HG02938 (cell line): ENCODE data around the gene TGFBRAP1.
A peak's percentile ranks its signal among the peaks of the same experiment; 100 is the strongest.
"Not testable (repeated sequence)": the region's sequence is repeated elsewhere in the genome, so short reads cannot be mapped to it uniquely, and the experiment has no call there.

ENCODE experiments used
- ATAC-seq: cut with Tn5 transposase; IDR thresholded peaks from one replicate; pipeline ENCODE4 v1.9.1; 2021; ENCODE audit warnings: mild to moderate bottlenecking, moderate library complexity; ENCODE audit not compliant: unreplicated experiment

Gene TGFBRAP1

DNA sequence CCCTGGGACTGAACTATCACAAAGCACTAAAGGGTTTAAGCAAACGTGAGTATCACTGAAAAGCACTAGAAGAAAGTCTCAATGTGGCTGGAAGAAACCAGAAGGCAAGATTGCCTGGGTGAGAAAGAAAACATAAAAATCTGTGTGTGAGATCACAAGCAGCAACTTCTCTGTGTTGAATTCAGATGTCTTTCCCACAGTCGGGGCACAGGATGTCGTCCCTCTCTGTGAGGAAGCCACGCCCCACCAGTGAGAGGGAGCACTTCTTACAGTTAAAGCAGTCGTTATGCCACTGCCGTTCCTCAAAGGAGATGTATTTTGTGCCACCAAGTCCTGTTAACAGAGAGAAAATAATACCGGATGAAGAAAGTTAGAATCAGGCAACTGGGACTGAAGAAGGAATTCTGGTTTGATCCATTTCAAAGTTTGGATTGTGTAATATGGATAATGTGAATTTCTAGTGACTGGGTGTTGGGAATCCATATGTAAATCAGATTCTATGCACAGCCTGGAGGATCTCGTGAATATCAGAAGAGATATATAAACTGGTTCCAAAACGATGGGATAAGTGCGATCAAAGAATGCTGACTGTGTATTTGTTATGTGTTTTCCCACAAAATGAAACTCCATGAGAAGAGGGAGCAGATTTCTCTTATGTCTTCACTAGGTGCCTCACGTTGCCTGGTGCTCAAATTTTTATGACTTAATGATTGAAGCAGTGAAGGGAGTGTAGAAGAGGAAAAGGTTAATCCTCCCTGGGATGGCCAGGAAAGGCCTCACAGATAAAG is 31.8 kb upstream of the TGFBRAP1 start:
- ATAC-seq = no peak

DNA sequence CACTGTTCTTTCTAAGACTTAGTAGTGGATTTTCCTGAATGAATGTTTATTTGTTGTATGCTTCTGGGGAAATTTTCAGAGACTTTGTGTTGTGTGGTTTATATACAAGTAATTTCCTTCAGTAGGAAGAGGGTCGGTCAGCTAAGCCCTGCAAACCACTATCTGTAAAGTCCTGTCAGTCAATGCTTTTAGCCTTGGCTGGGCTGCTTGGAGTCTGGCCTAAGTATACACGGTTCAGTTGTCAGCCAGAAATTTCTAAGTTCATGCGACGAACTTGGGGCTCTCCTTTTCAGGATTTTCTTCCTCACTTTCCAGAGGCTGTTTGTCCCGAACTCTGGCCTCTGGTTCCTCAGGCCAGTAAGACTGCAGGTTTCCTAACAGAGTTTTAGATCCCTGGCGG is 29.1 kb upstream of the TGFBRAP1 start:
- no peak for ATAC-seq

DNA sequence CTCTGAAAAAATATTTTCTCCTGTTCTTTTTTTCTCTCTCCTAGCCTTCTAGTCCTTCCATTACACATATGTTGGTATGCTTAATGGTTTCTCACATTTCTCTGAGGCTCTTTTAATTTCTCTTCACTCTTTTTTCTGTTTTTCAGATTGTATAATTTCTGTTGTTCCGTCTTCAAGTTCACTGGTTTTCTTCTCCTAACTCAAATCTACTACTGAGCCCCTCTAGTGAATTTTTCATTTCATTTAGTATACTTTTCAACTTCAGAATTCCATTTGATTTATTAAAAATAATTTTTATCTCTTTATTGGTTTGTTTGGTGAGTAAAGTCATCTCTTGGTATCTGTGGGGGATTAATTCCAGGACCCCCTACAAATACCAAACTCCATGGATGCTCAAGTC is 27.6 kb upstream of the TGFBRAP1 start:
- no peak for ATAC-seq

DNA sequence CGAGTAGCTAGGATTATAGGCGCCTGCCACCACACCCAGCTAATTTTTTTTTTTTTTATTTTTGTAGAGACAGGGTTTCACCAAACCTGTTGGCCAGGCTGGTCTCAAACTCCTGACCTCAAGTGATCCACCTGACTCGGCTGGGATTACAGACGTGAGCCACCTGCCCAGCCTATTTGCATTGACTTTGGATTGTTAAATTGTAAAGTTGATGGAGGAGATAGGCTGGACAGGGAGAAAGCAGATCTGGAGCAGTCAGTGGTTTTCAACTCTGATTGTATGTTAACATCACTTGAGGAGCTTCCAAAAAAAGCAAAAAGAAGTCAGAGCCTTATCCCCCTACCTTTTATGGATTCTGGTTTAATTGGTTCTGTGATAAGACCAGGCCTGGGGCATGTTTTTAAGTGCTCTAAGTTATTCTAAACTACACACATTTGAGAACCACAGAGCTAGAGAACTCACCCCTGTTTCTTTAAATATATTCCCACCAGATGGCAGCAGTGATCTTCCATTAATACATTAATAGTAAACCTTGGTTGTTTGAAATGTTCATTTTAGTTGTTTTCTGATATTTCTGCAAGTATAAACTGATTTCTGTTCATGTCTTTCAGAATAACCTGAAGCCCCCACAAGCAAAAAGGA is 15.3 kb upstream of the TGFBRAP1 start:
- no peak for ATAC-seq

DNA sequence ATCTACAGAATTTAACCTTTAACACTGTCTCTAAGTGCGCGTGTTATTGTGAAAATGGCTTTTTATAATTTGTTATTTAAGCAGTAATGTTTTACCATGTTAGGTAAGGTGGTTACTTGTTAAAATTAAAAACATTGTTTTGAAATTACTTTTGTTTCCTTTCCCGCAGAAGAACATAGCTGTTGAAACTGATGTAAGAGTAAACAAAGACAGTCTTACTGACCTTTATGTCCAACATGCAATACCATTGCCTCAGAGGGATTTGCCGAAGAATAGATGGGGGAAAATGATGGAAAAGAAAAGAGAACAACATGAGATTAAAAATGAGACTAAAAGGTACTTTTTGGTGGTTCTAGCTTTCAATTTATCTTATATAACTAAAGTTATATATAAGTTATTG is 9.9 kb upstream of the TGFBRAP1 start:
- no peak for ATAC-seq

DNA sequence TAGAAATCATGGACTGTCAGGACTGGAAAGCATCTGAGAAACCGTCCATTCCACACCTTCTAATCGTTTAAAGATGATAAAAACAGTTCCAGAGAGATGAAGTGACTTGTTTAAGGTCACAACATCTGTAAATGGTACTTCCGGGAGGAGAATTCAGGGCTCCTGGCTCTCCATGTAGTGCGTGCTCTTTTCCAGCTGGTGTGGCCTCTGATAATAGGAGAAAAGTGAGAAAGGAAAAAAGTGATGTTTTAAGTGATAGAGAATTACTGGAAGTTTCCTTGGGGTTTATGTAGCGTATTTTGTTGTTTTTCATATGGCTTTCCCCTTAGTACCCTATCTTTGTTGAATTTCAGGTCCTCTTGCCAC is 8.5 kb upstream of the TGFBRAP1 start:
- peak; percentile 16 for ATAC-seq

DNA sequence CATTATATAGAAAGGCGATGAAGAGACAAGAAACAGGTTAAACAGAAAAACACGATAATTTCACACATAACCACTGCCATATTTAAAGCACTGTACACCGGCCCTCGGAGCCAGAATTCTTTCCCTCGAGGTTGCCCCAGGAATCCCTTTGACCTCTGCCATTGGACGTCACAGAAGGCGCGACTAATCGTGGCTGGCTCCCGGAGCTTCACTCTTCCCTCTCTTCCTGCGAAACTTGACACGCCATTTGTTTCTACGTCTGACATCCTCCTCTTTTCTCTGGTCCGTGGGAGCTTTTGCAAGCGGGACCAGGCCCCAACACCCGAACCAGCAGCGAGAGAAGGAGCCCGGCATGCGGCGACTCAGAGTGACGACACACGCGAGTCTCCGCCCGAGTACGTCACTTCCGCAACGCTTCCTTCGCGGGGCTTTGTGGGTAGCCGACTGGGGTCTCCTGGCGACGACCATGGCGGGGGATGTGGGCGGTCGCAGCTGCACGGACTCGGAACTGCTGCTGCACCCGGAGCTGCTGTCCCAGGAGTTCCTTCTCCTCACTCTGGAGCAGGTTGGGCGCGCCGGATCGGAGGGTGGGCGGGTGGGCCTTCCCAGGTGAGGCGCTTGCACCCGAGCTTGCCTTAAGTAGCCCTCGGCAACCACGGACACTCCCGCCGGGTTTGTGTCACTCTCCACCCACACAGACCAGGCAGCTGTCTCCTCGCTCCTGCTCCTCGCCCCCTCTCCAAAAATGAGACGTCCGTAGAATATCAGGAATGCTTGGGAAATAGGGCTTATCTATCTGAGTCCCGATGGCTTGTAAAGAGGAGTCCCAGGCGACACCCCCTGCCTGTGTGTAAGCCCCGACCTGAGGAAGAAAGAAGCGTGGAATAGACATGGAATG is 7.8 kb upstream of the TGFBRAP1 start, which contains the start of gene C2orf49:
Gene C2orf49, plus strand, starts transcription at position 419 of the 898 bp plus-strand sequence. Its CDS starts 48 bp downstream, at position 467.
- ATAC-seq = peak; percentile 86

DNA sequence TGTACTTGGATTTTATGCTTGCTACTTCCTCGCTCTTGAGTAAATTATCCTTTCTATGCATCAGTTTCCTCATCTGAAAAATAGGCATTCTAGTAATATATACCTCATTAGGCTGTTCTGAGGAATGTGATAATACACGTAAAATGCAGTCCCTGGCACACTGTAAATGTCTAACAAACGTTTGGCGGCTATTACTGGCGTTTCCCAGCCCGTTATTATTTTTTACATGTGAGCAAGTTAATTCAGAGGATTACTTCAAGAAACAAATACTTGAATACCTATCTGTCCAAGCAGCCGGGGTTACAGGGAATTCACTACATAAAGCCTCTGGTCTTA is 7.2 kb upstream of the TGFBRAP1 start:
- no peak for ATAC-seq

DNA sequence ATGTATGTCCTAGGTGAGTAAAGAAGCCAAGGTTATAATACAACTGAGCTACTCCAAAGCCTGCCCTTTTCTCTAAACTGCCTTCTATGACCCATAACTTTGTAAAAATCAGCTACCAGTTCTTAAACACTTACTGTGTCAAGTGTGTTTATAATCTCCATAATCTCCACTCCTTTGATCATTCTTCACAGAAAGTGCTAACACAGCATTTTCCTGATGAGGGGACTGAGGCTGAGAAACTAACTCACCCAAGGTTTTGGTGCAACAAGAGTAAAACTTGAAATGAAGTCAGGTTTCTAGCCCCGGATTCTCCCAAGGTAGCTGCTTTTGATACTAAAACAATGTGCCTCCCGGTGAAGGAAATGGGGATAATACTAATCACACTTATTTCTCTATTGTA is 5.9 kb upstream of the TGFBRAP1 start:
- no peak for ATAC-seq

DNA sequence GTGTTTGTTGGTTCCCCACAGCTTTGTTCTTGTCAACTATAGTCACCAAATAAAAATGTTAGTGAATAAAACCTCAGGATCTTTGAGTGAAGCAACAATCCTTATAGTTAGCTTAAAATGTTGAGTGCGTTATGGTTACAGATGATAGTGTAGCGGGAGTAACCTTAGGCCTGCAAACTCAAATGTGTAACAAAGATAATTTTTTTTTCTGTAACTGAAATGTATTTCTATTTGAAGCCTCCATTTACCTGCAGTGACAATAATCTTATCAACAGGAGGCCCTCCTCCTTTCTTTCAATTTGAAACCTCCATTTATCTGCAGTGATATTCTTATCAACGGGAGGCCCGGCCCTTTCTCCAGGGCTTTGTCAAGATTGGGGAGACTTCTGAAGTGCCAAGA is 4.7 kb upstream of the TGFBRAP1 start:
- ATAC-seq = no peak

DNA sequence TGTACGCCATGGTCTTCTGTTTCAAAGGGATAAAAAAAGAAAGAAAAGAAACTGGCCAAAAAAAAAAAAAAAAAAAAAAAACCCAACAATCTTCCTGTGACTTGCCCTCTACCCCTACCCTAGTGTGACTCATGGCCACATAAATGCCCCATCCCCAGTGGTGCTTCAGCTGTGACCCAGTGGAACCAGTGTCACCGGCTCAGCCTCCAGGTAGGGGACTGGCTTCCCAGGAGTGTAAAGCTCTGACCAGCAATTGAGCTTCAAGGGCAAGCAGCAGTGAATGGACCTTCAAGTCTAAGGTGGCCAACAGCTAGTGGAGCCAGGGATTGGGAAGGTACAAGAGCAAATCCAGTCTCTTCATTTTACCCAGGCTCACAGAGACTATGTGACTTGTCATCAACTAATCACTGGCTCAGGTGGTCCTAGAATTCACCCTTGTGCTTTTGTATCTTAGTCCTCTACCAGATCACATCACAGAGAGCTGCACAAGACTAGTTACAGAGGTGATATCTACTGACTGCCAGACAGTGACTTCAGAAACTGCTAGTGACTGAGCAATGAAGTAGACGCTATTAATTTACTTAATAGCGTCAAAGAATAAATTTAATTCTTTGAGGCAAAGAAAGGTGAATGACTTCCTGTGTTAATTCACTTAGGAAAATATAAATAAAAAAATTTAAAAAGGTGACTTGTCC is 1.3 kb upstream of the TGFBRAP1 start:
- ATAC-seq = no peak

DNA sequence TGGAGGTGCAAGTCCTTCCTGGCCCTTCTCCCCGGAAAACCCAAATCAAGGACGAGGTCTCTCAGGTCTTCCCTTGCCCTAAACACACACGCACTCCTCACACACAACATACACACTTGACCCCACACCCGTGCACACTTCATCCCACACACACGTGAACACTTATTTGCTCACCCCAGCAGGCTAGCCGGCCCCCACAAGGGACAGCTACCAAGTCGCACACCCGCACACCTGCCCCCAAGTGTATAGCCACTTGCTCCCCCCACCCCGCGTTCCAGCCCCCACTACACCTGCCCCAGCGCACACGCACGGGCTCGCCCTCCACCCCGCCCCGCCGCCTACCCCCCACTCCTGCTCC is 359 bp downstream of the TGFBRAP1 start:
- ATAC-seq = no peak

DNA sequence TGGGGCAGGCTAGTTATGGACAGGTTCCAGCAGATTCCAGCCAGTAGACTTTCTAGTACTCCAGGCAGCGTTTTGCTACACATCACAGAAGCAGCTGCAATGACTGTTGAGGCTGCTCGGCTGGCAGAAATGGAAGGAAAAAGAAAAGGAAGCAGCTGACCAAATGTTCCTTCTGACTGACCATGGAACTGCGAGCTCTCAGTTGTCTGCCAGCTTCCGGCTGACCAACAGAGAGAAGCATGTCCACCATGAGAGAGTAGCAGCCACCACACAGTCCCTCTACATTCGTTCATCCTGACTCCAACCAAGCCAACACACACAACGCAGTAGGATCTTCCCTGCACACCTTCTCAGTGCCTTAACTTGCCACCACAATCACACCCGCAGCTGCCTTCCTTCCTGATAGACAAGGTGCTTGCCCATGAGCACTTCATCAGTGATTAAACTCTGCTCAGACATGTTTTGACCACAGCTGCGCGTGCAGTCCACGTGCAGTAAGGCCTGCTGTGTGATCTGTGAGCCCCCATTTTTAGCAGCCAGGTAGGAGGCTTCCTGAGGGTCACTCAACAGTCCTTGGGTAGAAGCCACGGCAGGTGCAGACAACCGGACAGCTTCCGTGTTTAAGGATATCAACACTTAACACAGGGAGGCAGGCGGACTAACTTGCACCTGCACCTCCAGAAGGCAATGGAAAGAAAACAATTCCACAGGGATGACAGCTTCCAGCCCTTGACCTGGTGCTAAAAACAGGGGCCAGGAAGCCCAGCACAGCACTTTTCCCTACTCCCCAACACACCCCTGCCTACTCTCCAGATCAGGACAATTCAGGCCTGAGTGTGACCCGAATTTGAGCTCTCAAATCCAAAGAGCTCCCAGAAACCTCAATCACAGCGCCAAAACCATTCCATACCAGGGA is 996 bp downstream of the TGFBRAP1 start:
- no peak for ATAC-seq

DNA sequence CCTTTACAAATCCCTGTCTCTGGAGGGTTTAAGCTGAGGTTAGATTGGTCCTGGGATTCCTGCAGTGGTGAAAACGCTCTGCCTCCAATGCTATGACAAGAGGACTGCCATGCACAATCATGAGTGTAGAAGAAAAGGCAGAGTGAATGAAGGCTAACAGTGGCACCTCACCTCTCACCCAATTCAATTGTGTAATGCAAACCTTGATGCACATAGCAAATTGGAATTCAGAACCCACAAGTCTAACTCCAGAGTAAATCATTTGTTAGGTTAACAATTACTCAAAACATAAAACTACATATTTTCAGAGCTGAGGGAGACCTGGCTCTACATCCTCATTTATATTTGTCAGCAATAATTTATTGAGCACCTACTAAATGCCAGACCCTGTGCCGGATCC is 1.8 kb downstream of the TGFBRAP1 start:
- ATAC-seq = no peak

DNA sequence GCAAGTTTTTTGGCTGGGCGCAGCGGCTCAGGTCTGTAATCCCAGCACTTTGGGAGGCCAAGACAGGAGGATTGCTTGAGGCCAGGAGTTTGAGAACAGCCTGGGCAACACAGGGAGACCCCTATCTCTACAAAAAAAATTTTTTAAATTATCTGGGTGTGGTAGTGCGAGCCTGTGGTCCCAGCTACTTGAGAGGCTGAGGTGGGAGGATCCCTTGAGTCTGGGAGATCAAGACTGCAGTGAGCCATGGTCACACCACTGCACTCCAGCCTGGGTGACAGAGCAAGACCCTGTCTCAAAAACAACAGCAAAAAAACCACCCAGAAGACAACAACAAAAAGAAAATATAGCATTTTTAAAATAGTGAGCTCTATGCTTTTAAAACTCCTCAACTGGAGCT is 2.3 kb downstream of the TGFBRAP1 start:
- not testable (repeated sequence) for ATAC-seq

DNA sequence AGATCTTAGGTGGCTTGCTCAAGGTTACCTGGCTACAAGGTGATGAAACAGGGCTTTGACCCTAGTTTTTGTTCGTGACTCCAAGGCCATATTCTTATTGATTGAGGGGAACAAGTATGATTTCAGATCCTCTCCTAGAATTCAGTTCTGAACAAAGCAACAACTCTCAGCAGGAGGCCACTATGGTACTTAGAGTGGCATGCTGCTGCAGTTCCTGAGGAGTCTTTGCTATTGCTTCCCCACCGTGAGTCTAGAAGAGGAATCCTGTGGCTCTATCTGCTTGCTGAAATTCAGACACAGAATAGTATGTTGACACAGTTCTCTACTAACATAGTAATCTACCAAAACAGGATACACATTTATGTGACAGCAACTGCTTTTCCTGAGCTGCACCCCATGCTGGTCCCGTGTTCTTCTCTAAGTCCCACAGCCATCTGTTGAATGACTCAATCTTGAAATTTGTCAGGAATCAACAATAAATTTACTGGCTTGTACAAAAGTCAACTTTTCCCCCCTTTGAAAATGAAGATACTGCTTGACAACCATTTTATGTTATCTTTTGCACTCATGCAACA is 4.1 kb downstream of the TGFBRAP1 start:
- no peak for ATAC-seq

DNA sequence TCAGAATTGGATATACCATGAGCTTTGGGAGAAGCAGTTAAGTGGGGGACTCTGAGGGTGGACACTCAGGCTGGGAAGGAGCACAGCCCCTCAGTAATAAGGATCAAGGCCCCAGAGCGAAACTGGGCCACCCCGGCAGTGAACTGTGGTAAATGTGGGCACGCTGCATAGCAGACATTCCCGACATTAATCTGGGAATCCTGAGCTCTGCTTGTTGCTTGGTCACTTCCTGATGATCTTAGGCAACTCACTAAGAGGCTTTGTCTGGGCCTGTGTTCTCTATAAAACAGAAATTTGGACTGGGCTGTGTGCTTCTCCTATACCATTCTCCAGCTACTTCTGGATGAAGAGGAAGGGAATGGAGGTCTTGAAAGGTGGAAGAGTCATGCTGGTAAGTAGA is 4.8 kb downstream of the TGFBRAP1 start:
- ATAC-seq = no peak

DNA sequence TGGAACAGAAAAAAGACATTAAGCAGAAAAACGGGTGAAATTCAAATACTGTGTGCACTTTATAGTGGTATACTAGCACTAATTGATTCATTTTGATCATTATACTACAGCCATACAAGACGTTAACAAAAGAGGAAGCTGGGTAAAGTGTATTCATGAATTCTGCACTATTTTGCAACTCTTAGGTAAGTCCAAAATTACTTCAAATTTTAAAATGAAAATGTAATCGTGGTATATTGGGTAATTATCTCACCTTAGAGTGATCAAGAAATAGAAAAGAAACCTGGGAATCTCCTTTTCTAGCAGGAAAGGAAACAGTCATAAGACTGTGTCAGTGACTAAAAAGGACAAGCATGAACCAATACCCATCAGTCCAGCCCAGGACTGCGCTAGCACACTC is 5.4 kb downstream of the TGFBRAP1 start:
- ATAC-seq = no peak

DNA sequence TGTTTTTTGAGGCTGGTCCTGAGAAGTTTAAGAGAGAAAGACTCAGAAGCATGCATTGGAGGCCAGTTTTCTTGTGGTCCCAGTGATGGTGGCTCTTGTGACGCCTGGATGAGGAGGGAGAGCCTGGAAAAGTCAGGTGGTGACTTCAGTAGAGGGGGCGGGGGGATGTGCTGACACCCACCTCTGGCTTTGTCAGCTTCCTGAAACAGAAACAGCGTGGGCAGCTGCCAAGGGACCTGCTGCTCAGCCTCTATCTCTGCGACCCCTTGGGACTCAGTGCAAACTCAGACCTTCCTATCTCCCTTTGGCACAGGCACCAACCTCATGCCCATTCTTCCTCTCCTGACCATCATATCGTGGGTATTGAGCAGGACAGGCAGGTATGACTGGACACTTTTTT is 6.4 kb downstream of the TGFBRAP1 start:
- ATAC-seq = no peak
